Measurements from ENCODE around the gene PLEKHG5.

DNA sequence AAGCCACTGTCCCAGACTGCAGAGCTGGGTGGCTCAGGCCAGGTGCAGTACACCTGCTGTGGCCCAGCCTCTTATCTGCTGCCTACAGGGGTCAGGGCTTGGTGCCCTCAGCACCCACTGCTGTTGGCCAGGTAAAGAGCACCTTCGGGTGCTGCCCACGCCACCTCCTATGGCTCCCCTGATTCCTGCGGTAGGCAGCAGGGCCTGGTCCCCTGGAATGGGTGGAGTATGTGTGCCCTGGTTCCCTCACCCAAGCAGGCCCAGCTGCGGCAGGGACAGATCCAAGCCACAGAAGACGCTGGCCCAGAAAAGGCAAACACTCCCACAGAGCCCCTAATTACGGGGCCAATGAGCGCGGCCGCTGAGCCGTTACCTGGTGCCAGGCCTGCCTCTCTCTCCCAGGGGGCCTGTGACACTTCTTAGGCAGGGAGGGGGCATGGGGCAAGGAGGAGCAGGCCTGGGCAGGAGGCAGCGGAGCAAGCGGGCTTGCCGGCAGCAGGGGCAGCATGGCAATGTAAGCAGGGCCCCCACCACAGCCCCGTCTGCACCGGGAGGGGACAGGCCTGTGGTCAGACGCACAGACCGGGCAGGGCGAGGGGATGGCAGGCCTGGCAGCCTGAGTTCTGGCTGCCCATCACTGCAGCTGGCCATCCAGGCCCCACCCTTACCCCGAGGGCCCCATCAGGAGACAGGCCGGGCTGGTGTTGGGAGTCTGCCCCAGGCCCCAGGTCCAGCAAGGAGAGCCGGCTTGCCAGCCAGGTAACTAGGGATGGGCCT, 47.9 kb downstream of the PLEKHG5 start:
- no peak for TF ChIP-seq CTCF (IDR thresholded peaks at IDR 0.05)
- TF ChIP-seq POLR2AphosphoS5 (IDR thresholded peaks at IDR 0.05; ENCODE audit: insufficient read depth in 1 of 2, low read depth in 1 of 2) = no peak

All from vagina (tissue), 2 donors.